K562 (cell line): Measurements from ENCODE around the gene PRKAR2B. TPM values are rescaled to one million over a fixed set of nuclear protein-coding genes. Genes with fewer than 3 reads are reported as not detected.

Source experiments
- BRCA1 ChIP-seq, 2 experiments: fragments of 450-650 bp in 1 of 2; sonication (generic) in 1 of 2; formaldehyde crosslinking in 1 of 2; IDR thresholded peaks; 2 replicates each; pipeline versions ENCODE4 v1.5.0 to v1.6.1; 2017 to 2020; ENCODE audit warnings: mild to moderate bottlenecking in 1 of 2, missing genetic modification reagents in 1 of 2
- CBFA2T2 ChIP-seq: fragments of 450-650 bp; conservative IDR thresholded peaks from 2 replicates; pipeline ENCODE4 v1.6.1; 2017; ENCODE audit warnings: mild to moderate bottlenecking
- DMBX1 ChIP-seq: fragments of 250-450 bp; sonication (Bioruptor Pico); IDR thresholded peaks from 2 replicates; pipeline ENCODE4 v1.8.0; 2022; ENCODE audit warnings: inconsistent platforms, mild to moderate bottlenecking, moderate library complexity, borderline replicate concordance
- FOXK2 ChIP-seq, 2 experiments: fragments of 450-650 bp; IDR thresholded peaks in 1 of 2; conservative IDR thresholded peaks in 1 of 2; 2 replicates each; pipeline ENCODE4 v1.6.1; 2016; ENCODE audit warnings: low read depth in 2 of 2, mild to moderate bottlenecking in 1 of 2
- GABPA ChIP-seq: fragments of 200-800 bp; sonication (Bioruptor generic); conservative IDR thresholded peaks from 2 replicates; pipeline ENCODE4 v1.6.1; 2016; ENCODE audit warnings: low read depth, missing genetic modification characterization, missing compliant biosample characterization
- HDAC6 ChIP-seq: IDR thresholded peaks from 2 replicates; pipeline ENCODE4 v1.6.1; 2012; ENCODE audit warnings: low read depth, mild to moderate bottlenecking, control low read depth, inconsistent platforms, low read length, moderate library complexity
- HES1 ChIP-seq: fragments of 450-650 bp; IDR thresholded peaks from 2 replicates; pipeline ENCODE4 v1.6.1; 2016; ENCODE audit warnings: low read depth, mild to moderate bottlenecking, moderate library complexity
- HMGN3 ChIP-seq: IDR thresholded peaks from 2 replicates; pipeline ENCODE4 v1.6.1; 2011; ENCODE audit warnings: borderline replicate concordance, low read depth, mild to moderate bottlenecking, mixed read lengths, low read length; ENCODE audit not compliant: insufficient read length; ENCODE audit errors: extremely low read depth
- HNRNPLL ChIP-seq: fragments of 200-400 bp; formaldehyde crosslinking; IDR thresholded peaks from 2 replicates; pipeline ENCODE4 v1.6.1; 2017; ENCODE audit warnings: low read length, low read depth, mild to moderate bottlenecking; ENCODE audit not compliant: poor library complexity, severe bottlenecking
- MEF2D ChIP-seq: conservative IDR thresholded peaks from 2 replicates; pipeline ENCODE4 v1.6.1; 2016; ENCODE audit warnings: low read depth, missing genetic modification characterization, missing compliant biosample characterization
- MITF ChIP-seq: IDR thresholded peaks from 2 replicates; pipeline ENCODE4 v1.6.1; 2014; ENCODE audit warnings: antibody characterized with exemption
- NR4A1 ChIP-seq, 2 experiments: fragments of 250-450 bp in 1 of 2; fragments of 450-650 bp in 1 of 2; sonication (Bioruptor Pico) in 1 of 2; IDR thresholded peaks; 2 replicates each; pipeline versions ENCODE4 v1.4.0 to v1.6.1; 2016 to 2020; ENCODE audit warnings: mild to moderate bottlenecking in 2 of 2, missing compliant biosample characterization in 1 of 2, missing genetic modification characterization in 1 of 2, moderate library complexity in 1 of 2
- PRDM10 ChIP-seq: fragments of 450-650 bp; IDR thresholded peaks from 2 replicates; pipeline ENCODE4 v1.6.1; 2018; ENCODE audit not compliant: partially characterized antibody
- PYGO2 ChIP-seq: fragments of 450-650 bp; IDR thresholded peaks from 2 replicates; pipeline ENCODE4 v1.6.1; 2016; ENCODE audit warnings: mild to moderate bottlenecking, missing genetic modification characterization, moderate library complexity, missing compliant biosample characterization
- RBM34 ChIP-seq: fragments of 200-400 bp; formaldehyde crosslinking; IDR thresholded peaks from 2 replicates; pipeline ENCODE4 v1.6.1; 2018; ENCODE audit warnings: low read length, borderline replicate concordance; ENCODE audit not compliant: insufficient read depth
- RHOXF2B ChIP-seq: fragments of 250-450 bp; sonication (Bioruptor Pico); conservative IDR thresholded peaks from 2 replicates; pipeline ENCODE4 v1.5.1; 2021
- TAF9B ChIP-seq: fragments of 450-650 bp; IDR thresholded peaks from 2 replicates; pipeline ENCODE4 v1.6.1; 2018; ENCODE audit warnings: mild to moderate bottlenecking; ENCODE audit not compliant: partially characterized antibody
- YBX1 ChIP-seq: fragments of 450-650 bp; IDR thresholded peaks from 2 replicates; pipeline ENCODE4 v1.7.1; 2016; ENCODE audit warnings: mild to moderate bottlenecking
- ZKSCAN8 ChIP-seq: fragments of 200-800 bp; sonication (Bioruptor generic); IDR thresholded peaks from 2 replicates; pipeline ENCODE4 v1.6.1; 2016; ENCODE audit warnings: missing genetic modification characterization, missing compliant biosample characterization
- ZNF584 ChIP-seq: fragments of 200-800 bp; sonication (Bioruptor generic); IDR thresholded peaks from 2 replicates; pipeline ENCODE4 v1.6.1; 2016; ENCODE audit warnings: low read depth, mild to moderate bottlenecking, missing genetic modification characterization, missing compliant biosample characterization
- polyA plus RNA-seq, 8 experiments: library from polyadenylated mRNA; depleted of rRNA in 4 of 8; stranded (reverse) in 5 of 8; unstranded in 3 of 8; fragments of >200 nt; fragmentation: Nextera tagmentation in 2 of 8; fragmentation: Illumina TruSeq in 1 of 8; extraction: Ambion mirVana in 2 of 8; extraction: Trizol in 1 of 8; gene quantifications; 2 replicates each; pipeline versions ENCODE4 v1.2.1 to v1.2.3, GENCODE V29; 2011 to 2014; ENCODE audit warnings: inconsistent platforms in 1 of 8, missing spikeins in 1 of 8
- total RNA-seq, 7 experiments: library from RNA; depleted of rRNA in 6 of 7; stranded (reverse); fragments of >200 nt in 6 of 7; fragmentation: Illumina TruSeq in 2 of 7; extraction: Trizol in 2 of 7; gene quantifications; 2 replicates each; pipeline versions ENCODE4 v1.2.1 to v1.2.3, GENCODE V29; 2011 to 2021; ENCODE audit warnings: low replicate concordance in 1 of 7

PRKAR2B gene
- total and polyA plus RNA-seq, 9 of the 15 experiments (the other 6 are each of a cell fraction or from before 2014, with no cell fraction given): 59.0 to 173 (median 129) TPM

- no peak for TF ChIP-seq TAF9B
- no peak for TF ChIP-seq HES1
- TF ChIP-seq ZNF584: no peak
- TF ChIP-seq RBM34: no peak
- TF ChIP-seq FOXK2 (conservative IDR thresholded peaks at IDR 0.05 in 1 of 2, IDR thresholded peaks at IDR 0.05 in 1 of 2; ENCODE audit: low read depth in 2 of 2): peak; percentile 44 to 62; a peak in 1 of 4 replicates
- no peak for TF ChIP-seq PYGO2 (tag)
- no peak for TF ChIP-seq YBX1
- TF ChIP-seq RHOXF2B (CRISPR knock-in tag): no peak
- no peak for TF ChIP-seq BRCA1 (IDR thresholded peaks at IDR 0.05)
- no peak for TF ChIP-seq BRCA1 (CRISPR knock-in tag; IDR thresholded peaks at IDR 0.05)
- TF ChIP-seq MEF2D (tag): no peak
- TF ChIP-seq CBFA2T2: no peak
- no peak for TF ChIP-seq GABPA (tag)
- no peak for TF ChIP-seq HNRNPLL
- no peak for TF ChIP-seq HDAC6
- TF ChIP-seq ZKSCAN8: 0 out of 2 replicates have a peak, but pooled peaks have one; percentile 14
- no peak for TF ChIP-seq PRDM10
- no peak for TF ChIP-seq DMBX1 (CRISPR knock-in tag)
- no peak for TF ChIP-seq MITF
- TF ChIP-seq NR4A1 (CRISPR knock-in tag; IDR thresholded peaks at IDR 0.05): no peak
- TF ChIP-seq NR4A1 (tag; IDR thresholded peaks at IDR 0.05): no peak
- TF ChIP-seq HMGN3: no peak
Measured at GRCh38 chr7:107150375-107151073, 106.0 kb downstream of the PRKAR2B start (continued).
